Measurements from ENCODE around the gene GATA3.
"Not testable (repeated sequence)": the region's sequence is repeated elsewhere in the genome, so short reads cannot be mapped to it uniquely, and the experiment has no call there.

The GATA3 gene

DNA sequence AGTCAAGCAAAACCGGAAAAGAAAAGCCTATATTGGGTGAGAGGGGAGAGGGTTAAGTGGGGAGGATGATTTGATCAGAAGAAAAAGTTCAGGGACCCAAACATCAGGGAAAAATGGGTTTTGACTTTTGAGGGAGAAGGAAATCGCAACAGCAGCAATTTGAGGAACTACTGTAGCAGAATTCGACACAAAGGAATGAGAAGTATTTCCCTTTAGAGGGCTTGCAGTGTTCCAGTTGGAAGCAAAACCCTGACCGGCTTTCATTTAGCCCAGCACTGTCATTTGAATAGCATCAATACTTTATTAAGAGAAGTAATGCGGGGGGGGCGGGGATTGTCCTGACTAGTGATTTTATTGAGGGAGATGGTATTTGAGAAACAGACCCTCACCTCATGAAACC lies 37.2 kb upstream of the GATA3 start:
- no peak overlapping the region for H3K4me3 ChIP-seq (replicated peaks in 1 of 2; ENCODE audit: low read depth in 2 of 2, low read length in 2 of 2)
- TF ChIP-seq, protein P1, sequence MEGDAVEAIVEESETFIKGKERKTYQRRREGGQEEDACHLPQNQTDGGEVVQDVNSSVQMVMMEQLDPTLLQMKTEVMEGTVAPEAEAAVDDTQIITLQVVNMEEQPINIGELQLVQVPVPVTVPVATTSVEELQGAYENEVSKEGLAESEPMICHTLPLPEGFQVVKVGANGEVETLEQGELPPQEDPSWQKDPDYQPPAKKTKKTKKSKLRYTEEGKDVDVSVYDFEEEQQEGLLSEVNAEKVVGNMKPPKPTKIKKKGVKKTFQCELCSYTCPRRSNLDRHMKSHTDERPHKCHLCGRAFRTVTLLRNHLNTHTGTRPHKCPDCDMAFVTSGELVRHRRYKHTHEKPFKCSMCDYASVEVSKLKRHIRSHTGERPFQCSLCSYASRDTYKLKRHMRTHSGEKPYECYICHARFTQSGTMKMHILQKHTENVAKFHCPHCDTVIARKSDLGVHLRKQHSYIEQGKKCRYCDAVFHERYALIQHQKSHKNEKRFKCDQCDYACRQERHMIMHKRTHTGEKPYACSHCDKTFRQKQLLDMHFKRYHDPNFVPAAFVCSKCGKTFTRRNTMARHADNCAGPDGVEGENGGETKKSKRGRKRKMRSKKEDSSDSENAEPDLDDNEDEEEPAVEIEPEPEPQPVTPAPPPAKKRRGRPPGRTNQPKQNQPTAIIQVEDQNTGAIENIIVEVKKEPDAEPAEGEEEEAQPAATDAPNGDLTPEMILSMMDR (IDR thresholded peaks at IDR 0.05; ENCODE audit: low read depth, low read length), result no peak
- DNase-seq (ENCODE audit: low read depth in 2 of 2), result peak; percentile 23 to 56

DNA sequence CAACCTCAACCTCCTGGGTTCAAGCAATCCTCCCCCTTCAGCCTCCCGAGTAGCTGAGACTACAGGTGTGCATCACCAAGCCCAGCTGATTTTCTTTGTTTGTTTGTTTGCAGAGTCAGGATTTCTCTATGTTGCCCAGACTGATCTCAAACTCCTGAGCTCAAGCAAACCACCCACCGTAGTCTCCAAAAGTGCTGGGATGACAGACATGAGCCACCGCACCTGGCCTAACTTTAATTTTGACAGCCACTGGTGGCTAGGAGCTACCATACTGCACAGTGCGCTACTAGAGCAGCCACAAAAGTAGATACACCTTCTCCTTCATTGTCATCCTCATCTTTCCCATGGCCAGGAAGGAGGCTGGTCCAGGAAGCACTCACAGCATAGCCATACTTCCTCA lies 31.2 kb upstream of the GATA3 start:
- TF ChIP-seq, protein P1 (IDR thresholded peaks at IDR 0.05; ENCODE audit: low read depth, low read length), result no peak
- DNase-seq (ENCODE audit: low read depth in 2 of 2), result no peak
- no peak overlapping the region for H3K4me3 ChIP-seq (replicated peaks in 1 of 2; ENCODE audit: low read depth in 2 of 2, low read length in 2 of 2)

DNA sequence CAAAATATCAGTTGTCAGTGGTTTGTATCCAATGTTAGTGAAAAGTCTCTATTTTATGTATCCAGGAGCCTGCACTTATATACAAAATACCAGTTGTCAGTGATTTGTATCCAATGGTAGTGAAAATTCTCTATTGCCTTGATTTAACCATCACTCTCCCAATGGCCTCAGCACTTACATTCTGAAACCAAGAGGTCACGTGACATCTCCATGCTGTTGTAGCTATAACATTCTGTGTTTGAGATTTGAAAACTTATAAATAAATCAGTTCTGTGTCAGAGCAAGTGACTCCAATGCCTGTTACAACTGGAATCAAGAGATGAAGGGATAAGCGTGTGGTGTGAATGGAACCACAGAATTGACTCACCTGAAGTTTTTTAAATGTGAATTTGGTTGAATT lies 30.6 kb upstream of the GATA3 start:
- DNase-seq (ENCODE audit: low read depth in 2 of 2), result no peak
- TF ChIP-seq, protein P1 (IDR thresholded peaks at IDR 0.05; ENCODE audit: low read depth, low read length), result no peak

DNA sequence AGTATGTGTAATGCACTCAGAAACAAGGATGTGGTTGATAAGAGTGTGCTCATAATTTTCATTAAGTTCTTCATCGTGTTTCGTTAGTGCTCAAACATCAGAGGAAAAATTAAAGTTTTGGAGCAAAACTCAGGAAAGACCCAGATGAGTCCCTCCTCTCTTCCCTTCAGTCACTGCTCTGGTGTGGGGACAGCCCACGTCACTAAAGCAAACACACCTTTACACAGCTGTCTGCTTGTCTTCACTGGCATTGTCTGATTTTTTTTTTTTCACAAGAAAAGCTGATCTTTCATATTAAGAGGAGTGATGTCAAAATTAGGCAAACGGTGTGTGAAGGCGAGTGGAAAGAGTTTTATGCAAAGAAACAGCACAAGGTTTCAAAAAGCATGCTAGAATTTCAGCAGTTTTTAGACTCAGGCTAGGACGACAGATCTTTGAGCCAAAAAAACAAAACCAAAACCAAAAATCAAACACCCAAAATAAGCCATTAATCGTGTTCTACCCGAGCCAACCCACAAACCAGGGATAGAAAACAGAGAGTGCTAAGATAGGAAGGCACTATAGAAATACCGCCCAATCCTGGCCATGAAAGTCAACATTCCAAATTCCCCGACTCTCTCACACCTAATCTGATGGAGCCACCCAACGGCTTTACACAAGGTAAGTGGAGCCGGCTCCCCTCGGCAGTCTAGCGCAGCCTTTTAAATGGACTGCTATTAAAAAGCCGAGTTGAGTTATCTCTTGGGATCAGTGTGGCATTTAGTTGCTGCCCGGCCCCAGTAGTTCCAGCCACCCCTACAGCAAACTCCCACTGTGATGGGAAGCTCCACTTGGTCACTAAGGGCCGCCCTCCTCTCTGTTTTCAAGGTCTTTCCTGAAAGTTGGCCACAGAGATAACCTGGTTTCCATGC lies 27.9 kb upstream of the GATA3 start:
- no peak for DNase-seq (ENCODE audit: low read depth in 2 of 2)
- TF ChIP-seq, protein P1 (IDR thresholded peaks at IDR 0.05; ENCODE audit: low read depth, low read length), result no peak
- H3K4me3 ChIP-seq (replicated peaks in 1 of 2; ENCODE audit: low read depth in 2 of 2, low read length in 2 of 2), result no peak overlapping the region

More for the DNA sequence above, 30.6 kb upstream of the GATA3 start:
- H3K4me3 ChIP-seq (replicated peaks in 1 of 2; ENCODE audit: low read depth in 2 of 2, low read length in 2 of 2), result no peak overlapping the region

DNA sequence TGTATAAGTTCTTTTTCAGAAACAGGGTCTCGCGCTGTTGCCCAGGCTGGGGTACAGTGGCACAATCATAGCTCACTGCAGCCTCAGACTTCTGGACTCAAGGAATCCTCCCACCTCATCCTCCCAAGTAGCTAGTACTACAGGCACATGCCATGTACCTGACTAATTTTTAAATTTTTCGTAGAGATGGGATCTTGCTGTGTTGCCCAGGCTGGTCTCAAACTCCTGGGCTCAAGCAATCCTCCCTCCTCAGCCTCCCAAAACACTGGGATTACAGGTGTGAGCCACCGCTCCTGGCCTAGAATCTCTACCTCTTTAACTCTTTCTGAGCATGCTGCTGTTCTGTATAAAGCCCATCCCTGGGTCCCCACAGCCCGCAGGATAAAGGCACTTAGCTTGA lies 23.3 kb upstream of the GATA3 start:
- not testable (repeated sequence) for H3K4me3 ChIP-seq (replicated peaks in 1 of 2; ENCODE audit: low read depth in 2 of 2, low read length in 2 of 2); DNase-seq (ENCODE audit: low read depth in 2 of 2)

DNA sequence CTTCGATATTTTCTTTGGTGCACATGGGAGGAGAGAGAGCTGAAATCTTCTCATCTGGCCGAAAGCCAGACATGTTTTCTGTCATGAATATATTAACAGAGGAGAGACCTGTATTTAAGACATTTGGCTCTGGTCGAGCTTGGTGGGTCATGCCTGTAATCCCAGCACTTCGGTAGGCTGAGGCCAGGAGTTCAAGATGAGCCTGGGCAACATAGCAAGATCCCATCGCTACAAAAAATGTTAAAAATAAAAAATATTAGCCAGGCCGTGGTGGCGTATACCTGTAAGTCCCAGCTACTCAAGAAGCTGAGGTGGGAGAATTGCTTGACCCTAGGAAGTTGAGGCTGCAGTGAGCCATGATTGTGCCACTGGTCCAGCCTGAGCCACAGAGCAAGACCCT lies 21.9 kb upstream of the GATA3 start:
- DNase-seq (ENCODE audit: low read depth in 2 of 2), result no peak
- TF ChIP-seq, protein P1 (IDR thresholded peaks at IDR 0.05; ENCODE audit: low read depth, low read length), result no peak
- H3K4me3 ChIP-seq (replicated peaks in 1 of 2; ENCODE audit: low read depth in 2 of 2, low read length in 2 of 2), result no peak overlapping the region

DNA sequence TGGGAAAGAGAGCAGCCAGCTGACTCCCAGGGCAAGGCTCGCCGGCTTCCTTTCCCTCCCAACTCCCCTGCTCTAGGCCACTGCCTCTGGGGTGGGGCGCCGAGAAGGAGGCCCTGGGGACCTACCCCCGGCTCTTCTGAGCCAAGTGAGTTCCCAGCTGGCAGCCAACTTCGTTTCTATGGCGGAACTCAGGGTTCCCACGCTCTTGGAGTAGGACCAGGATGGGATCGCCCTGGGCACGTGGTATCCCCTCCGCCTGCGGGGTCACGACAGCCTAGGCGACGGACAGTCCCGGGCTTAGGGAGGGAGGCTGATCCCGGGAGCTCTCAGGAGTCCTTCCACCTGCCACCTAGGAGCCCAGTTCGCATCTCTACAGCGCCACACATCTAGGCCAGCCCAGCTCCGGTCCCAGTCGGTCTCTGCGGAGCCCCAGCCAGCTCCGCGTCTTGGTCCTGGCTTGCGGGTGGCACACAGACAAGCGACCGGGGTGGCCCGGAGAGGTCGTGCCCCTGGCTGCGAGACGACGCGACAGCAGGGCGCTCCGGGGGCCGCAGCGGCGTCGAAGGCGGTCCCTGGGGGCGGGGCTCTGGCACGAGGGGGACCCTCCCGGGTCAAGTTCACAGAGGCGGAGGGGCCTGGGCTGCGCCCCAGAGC lies 20.5 kb upstream of the GATA3 start:
- DNase-seq (ENCODE audit: low read depth in 2 of 2), result peak in 1 of 2 donors; percentile 27
- TF ChIP-seq, protein P1 (IDR thresholded peaks at IDR 0.05; ENCODE audit: low read depth, low read length), result no peak
- H3K4me3 ChIP-seq (replicated peaks in 1 of 2; ENCODE audit: low read depth in 2 of 2, low read length in 2 of 2), result peak overlapping the region in 1 of 2 donors; percentile 15

Data from cardiac fibroblast (primary cell).